ENCODE data around the gene NR1D2. TPM values are rescaled to one million over a fixed set of nuclear protein-coding genes. Genes with fewer than 3 reads are reported as not detected.
A peak's percentile ranks its signal among the peaks of the same experiment; 100 is the strongest.

NR1D2 gene
- total RNA-seq (10 to 100 TPM; 12.4 to 54.7 (median 36.2) TPM), polyA plus RNA-seq (1 to 10 TPM; 2.8 to 8.3 TPM)
- long read RNA-seq, donor 1, full-length matches to known transcripts, result 42 of 55 reads
- long read RNA-seq, donor 1, partial matches to known transcripts, result 4 of 55 reads
- long read RNA-seq, donor 1, other reads (novel, unspliced or antisense), result 9 of 55 reads
- long read RNA-seq, donor 2, full-length matches to known transcripts, result 94 of 100 reads
- long read RNA-seq, donor 2, partial matches to known transcripts, result 0 of 100 reads
- long read RNA-seq, donor 2, other reads (novel, unspliced or antisense), result 6 of 100 reads
- long read RNA-seq, donor 3, full-length matches to known transcripts, result 1 of 5 reads
- long read RNA-seq, donor 3, partial matches to known transcripts, result 3 of 5 reads
- long read RNA-seq, donor 3, other reads (novel, unspliced or antisense), result 1 of 5 reads

DNA sequence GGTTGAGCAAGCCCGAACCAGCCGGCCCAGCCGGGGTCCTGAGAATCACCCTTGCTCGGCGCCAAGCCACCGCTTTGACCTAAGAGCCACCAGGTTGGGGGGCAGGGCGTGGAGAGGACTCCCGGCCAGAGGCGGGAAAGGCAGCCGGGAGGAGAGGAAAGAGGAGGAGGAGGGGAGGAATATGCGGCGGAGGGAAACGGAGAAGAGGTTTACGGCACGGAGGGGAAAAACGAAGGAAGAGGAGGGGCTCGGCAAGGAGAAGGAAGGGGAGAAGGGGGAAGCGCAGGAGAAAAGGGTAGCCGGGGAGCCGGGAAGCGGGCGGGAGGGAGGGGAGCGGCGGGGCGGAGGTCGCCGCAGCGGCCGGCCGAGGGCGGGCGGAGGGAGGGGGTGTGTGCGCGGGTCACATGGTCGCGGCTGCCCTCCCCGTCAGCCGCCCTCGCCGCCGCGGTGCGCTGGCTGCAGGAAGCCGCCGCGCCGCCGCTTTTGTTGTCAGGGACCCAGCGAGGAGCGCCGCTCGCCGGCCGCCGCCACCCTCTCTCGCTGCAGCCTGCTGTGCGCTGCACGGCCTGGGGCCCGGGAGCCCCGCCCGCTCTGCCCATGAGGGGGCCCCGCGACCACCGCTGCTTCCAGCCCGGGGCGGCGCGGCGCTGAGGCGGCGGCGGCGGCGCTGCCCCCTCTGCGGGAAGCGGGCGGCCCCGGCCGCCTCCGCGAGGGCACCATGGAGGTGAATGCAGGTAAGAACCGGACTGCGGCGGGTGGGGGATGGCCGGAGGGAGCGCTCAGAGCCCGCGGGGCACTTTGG lies at the start of gene NR1D2:
Gene NR1D2, plus strand, starts transcription at position 426 of the 802 bp plus-strand sequence. Its CDS starts 293 bp downstream, at position 719.
- ATAC-seq (peak; percentile 65 to 79 (median 77)), DNase-seq (peak; percentile 89)
- WGBS, 2 donors, result 0 to 1% methylated on average over 51 to 87 of the region's 88 CpGs
- Histone ChIP-seq H3K9me3 (no peaks in the 10 kb centered on the region), H3K27ac (peak within 1 kb of the TSS; percentile 87 to 100 (median 98)), H3K27me3 (no peaks in the 10 kb centered on the region), H3K36me3 (peaks cover 0 to 5% (median 0%) of the 10 kb centered on the region in 9 donors), H3K4me1 (peaks cover 19 to 46% (median 43%) of the 10 kb centered on the region in 9 donors), H3K4me3 (peak within 1 kb of the TSS; percentile 67 to 96 (median 79))
- TF ChIP-seq, protein P1, sequence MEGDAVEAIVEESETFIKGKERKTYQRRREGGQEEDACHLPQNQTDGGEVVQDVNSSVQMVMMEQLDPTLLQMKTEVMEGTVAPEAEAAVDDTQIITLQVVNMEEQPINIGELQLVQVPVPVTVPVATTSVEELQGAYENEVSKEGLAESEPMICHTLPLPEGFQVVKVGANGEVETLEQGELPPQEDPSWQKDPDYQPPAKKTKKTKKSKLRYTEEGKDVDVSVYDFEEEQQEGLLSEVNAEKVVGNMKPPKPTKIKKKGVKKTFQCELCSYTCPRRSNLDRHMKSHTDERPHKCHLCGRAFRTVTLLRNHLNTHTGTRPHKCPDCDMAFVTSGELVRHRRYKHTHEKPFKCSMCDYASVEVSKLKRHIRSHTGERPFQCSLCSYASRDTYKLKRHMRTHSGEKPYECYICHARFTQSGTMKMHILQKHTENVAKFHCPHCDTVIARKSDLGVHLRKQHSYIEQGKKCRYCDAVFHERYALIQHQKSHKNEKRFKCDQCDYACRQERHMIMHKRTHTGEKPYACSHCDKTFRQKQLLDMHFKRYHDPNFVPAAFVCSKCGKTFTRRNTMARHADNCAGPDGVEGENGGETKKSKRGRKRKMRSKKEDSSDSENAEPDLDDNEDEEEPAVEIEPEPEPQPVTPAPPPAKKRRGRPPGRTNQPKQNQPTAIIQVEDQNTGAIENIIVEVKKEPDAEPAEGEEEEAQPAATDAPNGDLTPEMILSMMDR (IDR thresholded peaks at IDR 0.05), result peak in 2 of 9 donors; percentile 6 to 25
- intact Hi-C loops (cut with DNase I), result loop anchor here in 6 of 10 donors (1.0 to 2.0 kb wide), 2 partner anchors 28 kb away; partner anchors contain the start of genes RPL15 (in 6 of the 6) and NKIRAS1 (in 4 of the 6)

DNA sequence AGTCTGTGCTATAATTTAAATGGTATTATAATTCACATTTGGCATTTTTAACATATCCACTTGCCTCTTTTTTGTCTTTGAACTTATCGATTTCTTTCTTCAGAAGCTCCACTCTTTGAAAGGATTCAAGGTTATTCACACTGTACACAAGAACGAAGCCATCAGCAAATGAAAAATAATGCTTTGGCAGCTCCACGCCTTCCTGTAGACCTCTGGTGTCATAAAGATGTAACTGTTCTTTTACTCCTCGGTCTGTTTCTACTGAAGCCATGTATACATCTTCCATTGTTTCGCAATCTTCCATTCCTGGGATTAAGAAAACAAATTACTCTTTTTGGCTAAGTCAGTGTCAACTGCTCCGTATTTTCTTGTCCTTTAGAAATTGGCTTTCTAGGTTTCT lies 44.3 kb upstream of the NR1D2 start:
- Histone ChIP-seq H3K4me1 (no peaks in the 10 kb centered on the region), H3K9me3 (no peaks in the 10 kb centered on the region), H3K27me3 (no peaks in the 10 kb centered on the region), H3K36me3 (peaks cover 0 to 69% (median 6%) of the 10 kb centered on the region in 9 donors), H3K27ac (no peak overlapping the region), H3K4me3 (no peak overlapping the region)
- ATAC-seq (no peak), DNase-seq (no peak)
- 88 to 90% methylated on average over 6 of the region's 6 CpGs for WGBS, 2 donors
- intact Hi-C loops (cut with DNase I), result no loop called here
- TF ChIP-seq, protein P1 (IDR thresholded peaks at IDR 0.05), result no peak

DNA sequence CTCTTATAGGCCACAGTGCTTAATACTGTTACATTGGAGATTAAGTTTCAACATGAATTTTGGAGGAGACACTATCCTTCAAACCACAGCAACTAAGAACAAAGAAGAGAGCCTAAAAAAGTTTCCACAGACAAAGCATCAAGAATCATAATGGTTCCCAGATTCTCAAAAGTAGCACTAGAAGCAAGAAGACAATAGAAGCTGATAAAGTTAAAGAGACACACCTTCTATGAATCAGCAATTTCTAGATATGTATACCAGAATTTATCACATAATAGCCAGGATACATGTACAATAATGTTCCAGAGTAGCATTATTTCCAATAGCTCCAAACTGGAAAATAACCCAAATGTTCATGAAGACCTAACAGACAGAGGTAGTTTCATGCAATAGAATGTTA lies 40.5 kb upstream of the NR1D2 start:
- no peaks in the 10 kb centered on the region for H3K27me3 ChIP-seq
- ATAC-seq (no peak), DNase-seq (no peak)
- intact Hi-C loops (cut with DNase I), result no loop called here
- TF ChIP-seq, protein P1 (IDR thresholded peaks at IDR 0.05), result no peak
- H3K9me3 ChIP-seq, result no peaks in the 10 kb centered on the region
- H3K4me1 ChIP-seq, result no peaks in the 10 kb centered on the region
- H3K27ac ChIP-seq, result no peak overlapping the region
- peaks cover 0 to 63% (median 8%) of the 10 kb centered on the region in 9 donors for H3K36me3 ChIP-seq
- H3K4me3 ChIP-seq, result no peak overlapping the region

DNA sequence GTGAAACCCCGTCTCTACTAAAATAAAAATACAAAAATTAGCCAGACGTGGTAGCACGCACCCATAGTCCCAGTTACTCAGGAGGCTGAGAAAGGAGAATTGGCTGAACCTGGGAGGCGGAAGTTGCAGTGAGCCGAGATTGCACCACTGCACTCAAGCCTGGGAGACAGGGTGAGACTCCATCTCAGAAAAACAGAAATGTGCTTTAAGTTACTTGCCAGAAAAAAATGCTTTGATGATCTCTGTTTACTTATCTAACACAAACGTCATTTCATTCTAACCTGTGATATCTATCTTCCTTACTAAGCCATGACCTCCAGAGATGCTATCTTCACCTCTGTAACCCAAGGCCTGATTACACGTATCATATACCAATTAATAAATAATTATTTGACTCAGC lies 35.7 kb upstream of the NR1D2 start:
- H3K36me3 ChIP-seq, result peaks cover 0 to 44% (median 13%) of the 10 kb centered on the region in 9 donors
- no peak for ATAC-seq
- TF ChIP-seq, protein P1 (IDR thresholded peaks at IDR 0.05), result no peak
- no peaks in the 10 kb centered on the region for H3K4me1 ChIP-seq
- no peaks in the 10 kb centered on the region for H3K9me3 ChIP-seq
- WGBS, 2 donors, result 90% methylated on average over 7 of the region's 7 CpGs
- no peak overlapping the region for H3K4me3 ChIP-seq
- no peak overlapping the region for H3K27ac ChIP-seq
- H3K27me3 ChIP-seq, result no peaks in the 10 kb centered on the region
- intact Hi-C loops (cut with DNase I), result no loop called here
- DNase-seq, result no peak
